K562 (cell line): ENCODE results near the gene ITPRIPL1. TPM values are rescaled to one million over a fixed set of nuclear protein-coding genes. Genes with fewer than 3 reads are reported as not detected.

Source experiments
- ATAC-seq: fragments of 200-7000 bp; cut with Tn5 transposase; 3 replicates; pipeline ENCODE4 v1.9.1; 2020; ENCODE audit warnings: moderate library complexity
- BruUV-seq: library from RNA; stranded (reverse); fragments of 400-500 nt; replicated peaks from 2 replicates; lab custom pipeline; 2021; lab: Mats Ljungman, UMichigan
- CTCF ChIA-PET: fragments of 300-600 bp; formaldehyde crosslinking; extraction: SDS; loops from one replicate; lab custom pipeline; 2021; ENCODE audit warnings: low intra/inter-chr PET ratio; lab: Yijun Ruan, JAX
- POLR2A ChIA-PET: fragments of 300-600, 350-650 bp; sonication (Branson Sonifier 250); formaldehyde crosslinking; extraction: SDS; loops from one replicate; lab custom pipeline; 2021; ENCODE audit warnings: antibody characterized with exemption, inconsistent platforms; lab: Yijun Ruan, JAX
- DNase-seq, 4 experiments: peaks; one replicate each; pipeline versions ENCODE4 v3.0.0 to v3.0.0-alpha.2; 2011 to 2018; ENCODE audit warnings: low spot score in 3 of 4, mixed read lengths in 3 of 4; ENCODE audit errors: extremely low read depth in 1 of 4
- FAIRE-seq: peaks from 2 replicates; lab custom pipeline; 2011; peaks lifted over from hg19 to GRCh38; lab: Jason Lieb, UNC
- H2AFZ ChIP-seq: 2 replicates; pipeline ENCODE4 v1.6.0; 2011; ENCODE audit warnings: low read depth, low read length, control low read depth, inconsistent platforms
- H3K27ac ChIP-seq: fragments of 200-600 bp; 3 replicates; pipeline ENCODE4 v1.8.0; 2011; ENCODE audit warnings: low read depth, mild to moderate bottlenecking, control low read depth, inconsistent platforms, low read length, moderate library complexity, mixed read lengths; ENCODE audit errors: extremely low read depth
- H3K27me3 ChIP-seq, 2 experiments: fragments of 300-600 bp in 1 of 2; 2 replicates in 1 of 2; 3 replicates in 1 of 2; pipeline versions ENCODE4 v1.6.0 to v1.8.0; 2011; ENCODE audit warnings: inconsistent platforms in 2 of 2, low read length in 2 of 2, mild to moderate bottlenecking in 1 of 2, mixed read lengths in 1 of 2, moderate library complexity in 1 of 2; ENCODE audit not compliant: control insufficient read depth in 2 of 2, insufficient read depth in 2 of 2
- H3K36me3 ChIP-seq: fragments of 300-600 bp; 3 replicates; pipeline ENCODE4 v1.8.0; 2011; ENCODE audit warnings: mild to moderate bottlenecking, low read length, inconsistent platforms; ENCODE audit not compliant: control insufficient read depth, insufficient read depth
- H3K4me1 ChIP-seq, 2 experiments: fragments of 200-600 bp in 1 of 2; replicated peaks in 1 of 2; 2 replicates in 1 of 2; 3 replicates in 1 of 2; pipeline versions ENCODE4 v1.5.1 to v1.8.0; 2011; ENCODE audit warnings: inconsistent platforms in 2 of 2, low read length in 2 of 2, mild to moderate bottlenecking in 1 of 2, mixed read lengths in 1 of 2, moderate library complexity in 1 of 2; ENCODE audit not compliant: control insufficient read depth in 2 of 2, insufficient read depth in 2 of 2
- H3K4me2 ChIP-seq: 2 replicates; pipeline ENCODE4 v1.6.1; 2011; ENCODE audit warnings: low read length, control low read depth, inconsistent platforms, mixed read lengths; ENCODE audit not compliant: insufficient read depth
- H3K4me3 ChIP-seq: fragments of 200-600 bp; sonication (generic), shearing (Covaris generic); 2 replicates; pipeline ENCODE4 v1.5.1; 2016; ENCODE audit warnings: control low read depth, inconsistent platforms
- H3K79me2 ChIP-seq: fragments of 200-600 bp; 3 replicates; pipeline ENCODE4 v1.8.0; 2011; ENCODE audit warnings: low read length, inconsistent platforms; ENCODE audit not compliant: control insufficient read depth, insufficient read depth
- H3K9ac ChIP-seq, 2 experiments: 2 replicates each; pipeline versions ENCODE4 v1.6.0 to v1.6.1; 2011; ENCODE audit warnings: low read depth in 2 of 2, low read length in 2 of 2, control low read depth in 1 of 2, inconsistent platforms in 1 of 2, mild to moderate bottlenecking in 1 of 2, mixed read lengths in 1 of 2; ENCODE audit not compliant: insufficient read depth in 1 of 2
- H3K9me1 ChIP-seq: one replicate; pipeline ENCODE4 v1.6.0; 2011; ENCODE audit warnings: inconsistent platforms, mild to moderate bottlenecking, low read length, moderate library complexity; ENCODE audit not compliant: control insufficient read depth, insufficient read depth
- H3K9me3 ChIP-seq: replicated peaks from 2 replicates; pipeline ENCODE4 v1.5.1; 2011; ENCODE audit warnings: low read depth, low read length, inconsistent platforms; ENCODE audit not compliant: control insufficient read depth, insufficient read depth
- H4K20me1 ChIP-seq: replicated peaks from 2 replicates; pipeline ENCODE4 v1.6.1; 2011; ENCODE audit warnings: low read length, inconsistent platforms, mixed read lengths; ENCODE audit not compliant: control insufficient read depth, insufficient read depth
- GTF2F1 ChIP-seq: IDR thresholded peaks from 2 replicates; pipeline ENCODE4 v1.6.1; 2011; ENCODE audit warnings: low read depth, low read length, improper control_type of control experiment
- SRSF3 ChIP-seq: fragments of 200-400 bp; formaldehyde crosslinking; IDR thresholded peaks from 2 replicates; pipeline ENCODE4 v1.6.1; 2016; ENCODE audit warnings: mild to moderate bottlenecking, low read length, moderate library complexity; ENCODE audit not compliant: insufficient read depth
- WGBS: fragments of 100-300 bp; shearing (Covaris generic); methylation state at CpG from one replicate; pipeline ENCODE4 v1.1.6; 2016; ENCODE audit warnings: low coverage, mixed read lengths; ENCODE audit not compliant: insufficient coverage; ENCODE audit errors: missing lambda C conversion rate; 5-methylcytosine and 5-hydroxymethylcytosine counted together
- in situ Hi-C: fragments of 300-500 bp; cut with MboI; formaldehyde crosslinking; loops from 4 replicates; pipeline ENCODE4 v1.15.0; 2018; ENCODE audit warnings: inconsistent platforms, mixed read lengths
- intact Hi-C: fragments of 100-400 bp; cut with micrococcal nuclease; formaldehyde crosslinking; loops from 2 replicates; pipeline ENCODE4 v1.14.2; 2022
- polyA plus RNA-seq, 8 experiments: library from polyadenylated mRNA; depleted of rRNA in 4 of 8; stranded (reverse) in 5 of 8; unstranded in 3 of 8; fragments of >200 nt; fragmentation: Nextera tagmentation in 2 of 8; fragmentation: Illumina TruSeq in 1 of 8; extraction: Ambion mirVana in 2 of 8; extraction: Trizol in 1 of 8; gene quantifications; 2 replicates each; pipeline versions ENCODE4 v1.2.1 to v1.2.3, GENCODE V29; 2011 to 2014; ENCODE audit warnings: inconsistent platforms in 1 of 8, missing spikeins in 1 of 8
- total RNA-seq, 7 experiments: library from RNA; depleted of rRNA in 6 of 7; stranded (reverse); fragments of >200 nt in 6 of 7; fragmentation: Illumina TruSeq in 2 of 7; extraction: Trizol in 2 of 7; gene quantifications; 2 replicates each; pipeline versions ENCODE4 v1.2.1 to v1.2.3, GENCODE V29; 2011 to 2021; ENCODE audit warnings: low replicate concordance in 1 of 7
- TF ChIP-seq, protein P1 (sequence below): fragments of 450-650 bp; conservative IDR thresholded peaks from 2 replicates; pipeline ENCODE4 v1.6.1; 2016; ENCODE audit warnings: missing genetic modification characterization, low read depth, mild to moderate bottlenecking, missing compliant biosample characterization, moderate library complexity
- TF ChIP-seq, protein P2 (sequence below): fragments of 250-450 bp; sonication (Bioruptor Pico); IDR thresholded peaks from 2 replicates; pipeline ENCODE4 v1.5.0; 2021; ENCODE audit warnings: mild to moderate bottlenecking, borderline replicate concordance

The ITPRIPL1 gene
- total and polyA plus RNA-seq, 9 of the 15 experiments (the other 6 are each of a cell fraction or from before 2014, with no cell fraction given): 0.99 to 9.0 (median 6.4) TPM

- TF ChIP-seq SRSF3: no peak
- TF ChIP-seq, protein P1, sequence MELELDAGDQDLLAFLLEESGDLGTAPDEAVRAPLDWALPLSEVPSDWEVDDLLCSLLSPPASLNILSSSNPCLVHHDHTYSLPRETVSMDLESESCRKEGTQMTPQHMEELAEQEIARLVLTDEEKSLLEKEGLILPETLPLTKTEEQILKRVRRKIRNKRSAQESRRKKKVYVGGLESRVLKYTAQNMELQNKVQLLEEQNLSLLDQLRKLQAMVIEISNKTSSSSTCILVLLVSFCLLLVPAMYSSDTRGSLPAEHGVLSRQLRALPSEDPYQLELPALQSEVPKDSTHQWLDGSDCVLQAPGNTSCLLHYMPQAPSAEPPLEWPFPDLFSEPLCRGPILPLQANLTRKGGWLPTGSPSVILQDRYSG (tag): no peak
- TF ChIP-seq, all 486 proteins: peak for 0
Measured at GRCh38 chr2:96318723-96319122, 6.4 kb upstream of the ITPRIPL1 start (continued).

GRCh38 chr2:96319396-96319795 is 5.7 kb upstream of the ITPRIPL1 start:
- ChIA-PET POLR2A (interaction anchor here (1.1 to 3.5 kb wide), 3 partner anchors 13 to 36 kb away, joined by 4 to 29 read pairs (median 11); partner anchors contain the start of gene NCAPH), CTCF (no interaction called here)
- DNase-seq (no peak), FAIRE-seq (no peak)
- Histone ChIP-seq H3K27ac (no peak overlapping the region), H3K4me1 (peaks cover 7 to 16% of the 10 kb centered on the region in 2 experiments; a peak in 4 of 5 replicates), H3K9ac (no peak overlapping the region), H3K27me3 (no peaks in the 10 kb centered on the region), H3K4me2 (no peak overlapping the region), H3K36me3 (no peaks in the 10 kb centered on the region)
- in situ Hi-C loops: no loop called here
- 100% methylated on average over 1 of the region's 1 CpG for WGBS
- no TSS peak for BruUV-seq
- no peak for TF ChIP-seq GTF2F1
- TF ChIP-seq, protein P2, sequence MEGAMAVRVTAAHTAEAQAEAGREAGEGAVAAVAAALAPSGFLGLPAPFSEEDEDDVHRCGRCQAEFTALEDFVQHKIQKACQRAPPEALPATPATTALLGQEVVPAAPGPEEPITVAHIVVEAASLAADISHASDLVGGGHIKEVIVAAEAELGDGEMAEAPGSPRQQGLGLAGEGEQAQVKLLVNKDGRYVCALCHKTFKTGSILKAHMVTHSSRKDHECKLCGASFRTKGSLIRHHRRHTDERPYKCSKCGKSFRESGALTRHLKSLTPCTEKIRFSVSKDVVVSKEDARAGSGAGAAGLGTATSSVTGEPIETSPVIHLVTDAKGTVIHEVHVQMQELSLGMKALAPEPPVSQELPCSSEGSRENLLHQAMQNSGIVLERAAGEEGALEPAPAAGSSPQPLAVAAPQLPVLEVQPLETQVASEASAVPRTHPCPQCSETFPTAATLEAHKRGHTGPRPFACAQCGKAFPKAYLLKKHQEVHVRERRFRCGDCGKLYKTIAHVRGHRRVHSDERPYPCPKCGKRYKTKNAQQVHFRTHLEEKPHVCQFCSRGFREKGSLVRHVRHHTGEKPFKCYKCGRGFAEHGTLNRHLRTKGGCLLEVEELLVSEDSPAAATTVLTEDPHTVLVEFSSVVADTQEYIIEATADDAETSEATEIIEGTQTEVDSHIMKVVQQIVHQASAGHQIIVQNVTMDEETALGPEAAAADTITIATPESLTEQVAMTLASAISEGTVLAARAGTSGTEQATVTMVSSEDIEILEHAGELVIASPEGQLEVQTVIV: no peak
- TF ChIP-seq, all 486 proteins: peak for 0
- intact Hi-C loops: no loop called here
- H3K9me3 ChIP-seq: no peaks in the 10 kb centered on the region
- peaks cover 3% of the 10 kb centered on the region; the same call in 1 of the 3 replicates for H3K79me2 ChIP-seq
- H3K9me1 ChIP-seq: no peaks in the 10 kb centered on the region
- H3K4me3 ChIP-seq: no peak overlapping the region
- ATAC-seq: no peak
- no peak overlapping the region for H2AFZ ChIP-seq
- H4K20me1 ChIP-seq: no peaks in the 10 kb centered on the region
